Caco-2 (cell line): Measurements from ENCODE around the gene VENTX. TPM values are rescaled to one million over a fixed set of nuclear protein-coding genes. Genes with fewer than 3 reads are reported as not detected.

Experiments
- BruUV-seq: library from RNA; stranded (reverse); fragments of 400-500 nt; replicated peaks from 2 replicates; lab custom pipeline; 2021; lab: Mats Ljungman, UMichigan
- CTCF ChIA-PET: fragments of 300-600 bp; sonication (Branson Sonifier 250); formaldehyde crosslinking; loops from one replicate; lab custom pipeline; 2022; ENCODE audit warnings: antibody characterized with exemption; lab: Charles Lee
- POLR2A ChIA-PET: fragments of 300-600 bp; sonication (Branson Sonifier 250); formaldehyde crosslinking; loops from one replicate; lab custom pipeline; 2022; ENCODE audit warnings: antibody characterized with exemption; lab: Charles Lee
- DNase-seq, 2 experiments: peaks; one replicate each; pipeline versions ENCODE4 v3.0.0 to v3.0.0-alpha.2; 2020 to 2022
- H3K27me3 ChIP-seq: replicated peaks from 2 replicates; pipeline ENCODE4 v1.6.0; 2011; ENCODE audit warnings: low read length; ENCODE audit not compliant: control insufficient read depth, insufficient read depth
- H3K36me3 ChIP-seq: 2 replicates; pipeline ENCODE4 v1.5.1; 2011; ENCODE audit warnings: low read length; ENCODE audit not compliant: control insufficient read depth, insufficient read depth
- H3K4me1 ChIP-seq: fragments of 250-450 bp; sonication (Bioruptor Pico); 2 replicates; pipeline ENCODE4 v1.5.1; 2020; ENCODE audit warnings: mild to moderate bottlenecking
- H3K4me3 ChIP-seq: 2 replicates; pipeline ENCODE4 v1.5.1; 2011; ENCODE audit warnings: low read depth, mild to moderate bottlenecking, control low read depth, low read length
- H3K9me3 ChIP-seq: fragments of 250-450 bp; sonication (Bioruptor Pico); 2 replicates; pipeline ENCODE4 v1.5.1; 2020; ENCODE audit warnings: mild to moderate bottlenecking, moderate library complexity
- H3K27ac Mint-ChIP-seq: one replicate; pipeline ENCODE4 v1.8.0; 2022; ENCODE audit warnings: mixed read lengths; ENCODE audit not compliant: unreplicated experiment
- H3K27me3 Mint-ChIP-seq: one replicate; pipeline ENCODE4 v1.8.0; 2022; ENCODE audit warnings: mixed read lengths; ENCODE audit not compliant: insufficient read depth, unreplicated experiment
- H3K36me3 Mint-ChIP-seq: one replicate; pipeline ENCODE4 v1.8.0; 2022; ENCODE audit warnings: mild to moderate bottlenecking, mixed read lengths; ENCODE audit not compliant: insufficient read depth, unreplicated experiment
- H3K4me1 Mint-ChIP-seq: one replicate; pipeline ENCODE4 v1.8.0; 2022; ENCODE audit warnings: low read depth, mixed read lengths; ENCODE audit not compliant: unreplicated experiment
- H3K4me3 Mint-ChIP-seq: one replicate; pipeline ENCODE4 v1.8.0; 2022; ENCODE audit warnings: mild to moderate bottlenecking, moderate library complexity, mixed read lengths; ENCODE audit not compliant: unreplicated experiment
- H3K9me3 Mint-ChIP-seq: one replicate; pipeline ENCODE4 v1.8.0; 2022; ENCODE audit warnings: mixed read lengths; ENCODE audit not compliant: unreplicated experiment
- intact Hi-C: fragments of 100-400 bp; cut with micrococcal nuclease; formaldehyde crosslinking; loops from one replicate; pipeline ENCODE4 v1.10.0; 2022; ENCODE audit not compliant: unreplicated experiment
- total RNA-seq: library from RNA; stranded (reverse); gene quantifications from 2 replicates; pipeline ENCODE4 v1.2.3, GENCODE V29; 2022
- TF ChIP-seq, protein P1 (sequence below), 2 experiments: fragments of 200-600 bp in 1 of 2; IDR thresholded peaks; 1 replicate in 1 of 2; 2 replicates in 1 of 2; pipeline versions ENCODE4 v1.5.1 to v1.8.0; 2011 to 2022; ENCODE audit warnings: antibody characterized with exemption in 1 of 2, control low read depth in 1 of 2, inconsistent platforms in 1 of 2, low read depth in 1 of 2, low read length in 1 of 2, mild to moderate bottlenecking in 1 of 2, moderate library complexity in 1 of 2; ENCODE audit not compliant: insufficient read depth in 1 of 2, severe bottlenecking in 1 of 2, unreplicated experiment in 1 of 2

Gene VENTX
- total RNA-seq, 1 experiment from 2014 or later = not detected

- H3K36me3 ChIP-seq = no peaks in the 10 kb centered on the region
- peak; percentile 65 to 71 for DNase-seq
- CTCF ChIA-PET = interaction anchor here (0.6 to 1.1 kb wide), 3 partner anchors 9 to 17 kb away, joined by 3 to 5 read pairs (median 5); no protein-coding TSS in a partner anchor
- no peaks in the 10 kb centered on the region for H3K27me3 Mint-ChIP-seq
- H3K9me3 ChIP-seq = no peaks in the 10 kb centered on the region
- peak overlapping the region; percentile 64 for H3K4me3 Mint-ChIP-seq
- H3K4me1 Mint-ChIP-seq = peaks cover 18% of the 10 kb centered on the region
- POLR2A ChIA-PET = interaction anchor here (0.6 kb wide), 1 partner anchor 15 kb away, joined by 7 read pairs; no protein-coding TSS in a partner anchor
- intact Hi-C loops = loop anchor here (5.0 kb wide), 1 partner anchor 46 kb away; the partner anchor contains the start of genes TUBGCP2 and ZNF511
- no peaks in the 10 kb centered on the region for H3K27me3 ChIP-seq
- TF ChIP-seq, protein P1, sequence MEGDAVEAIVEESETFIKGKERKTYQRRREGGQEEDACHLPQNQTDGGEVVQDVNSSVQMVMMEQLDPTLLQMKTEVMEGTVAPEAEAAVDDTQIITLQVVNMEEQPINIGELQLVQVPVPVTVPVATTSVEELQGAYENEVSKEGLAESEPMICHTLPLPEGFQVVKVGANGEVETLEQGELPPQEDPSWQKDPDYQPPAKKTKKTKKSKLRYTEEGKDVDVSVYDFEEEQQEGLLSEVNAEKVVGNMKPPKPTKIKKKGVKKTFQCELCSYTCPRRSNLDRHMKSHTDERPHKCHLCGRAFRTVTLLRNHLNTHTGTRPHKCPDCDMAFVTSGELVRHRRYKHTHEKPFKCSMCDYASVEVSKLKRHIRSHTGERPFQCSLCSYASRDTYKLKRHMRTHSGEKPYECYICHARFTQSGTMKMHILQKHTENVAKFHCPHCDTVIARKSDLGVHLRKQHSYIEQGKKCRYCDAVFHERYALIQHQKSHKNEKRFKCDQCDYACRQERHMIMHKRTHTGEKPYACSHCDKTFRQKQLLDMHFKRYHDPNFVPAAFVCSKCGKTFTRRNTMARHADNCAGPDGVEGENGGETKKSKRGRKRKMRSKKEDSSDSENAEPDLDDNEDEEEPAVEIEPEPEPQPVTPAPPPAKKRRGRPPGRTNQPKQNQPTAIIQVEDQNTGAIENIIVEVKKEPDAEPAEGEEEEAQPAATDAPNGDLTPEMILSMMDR (IDR thresholded peaks at IDR 0.05; ENCODE audit: insufficient read depth in 1 of 2, low read depth in 1 of 2, low read length in 1 of 2, severe bottlenecking in 1 of 2, unreplicated experiment in 1 of 2) = no peak
- peak overlapping the region; percentile 47 for H3K4me3 ChIP-seq
- H3K9me3 Mint-ChIP-seq = no peaks in the 10 kb centered on the region
- H3K36me3 Mint-ChIP-seq = peaks cover 11% of the 10 kb centered on the region
- H3K27ac Mint-ChIP-seq = peak overlapping the region; percentile 73
- peaks cover 28% of the 10 kb centered on the region for H3K4me1 ChIP-seq
- TSS peak; percentile 42 for BruUV-seq
These were observed 23.5 kb downstream of the VENTX start for GRCh38 chr10:133260895-133261725.

- TF ChIP-seq, protein P1 (IDR thresholded peaks at IDR 0.05; ENCODE audit: insufficient read depth in 1 of 2, low read depth in 1 of 2, low read length in 1 of 2, severe bottlenecking in 1 of 2, unreplicated experiment in 1 of 2) = no peak
- intact Hi-C loops = loop anchor here (5.0 kb wide), 1 partner anchor 45 kb away; the partner anchor contains the start of genes TUBGCP2 and ZNF511
- Mint-ChIP-seq H3K4me1 (peaks cover 18% of the 10 kb centered on the region), H3K36me3 (peaks cover 11% of the 10 kb centered on the region), H3K9me3 (no peaks in the 10 kb centered on the region), H3K4me3 (peak overlapping the region; percentile 64), H3K27ac (no peak overlapping the region), H3K27me3 (no peaks in the 10 kb centered on the region)
- Histone ChIP-seq H3K36me3 (no peaks in the 10 kb centered on the region), H3K9me3 (no peaks in the 10 kb centered on the region), H3K4me3 (peak overlapping the region; percentile 47), H3K4me1 (peaks cover 28% of the 10 kb centered on the region), H3K27me3 (no peaks in the 10 kb centered on the region)
- POLR2A ChIA-PET = no interaction called here
- peak; percentile 90 to 91 for DNase-seq
- CTCF ChIA-PET = interaction anchor here (0.6 to 1.1 kb wide), 2 partner anchors 10 to 16 kb away, joined by 3 to 5 read pairs; no protein-coding TSS in a partner anchor
- BruUV-seq = no TSS peak
These were observed 24.2 kb downstream of the VENTX start for GRCh38 chr10:133261726-133262325.

GRCh38 chr10:133262696-133263095 is 25.0 kb downstream of the VENTX start:
- Mint-ChIP-seq H3K27me3 (no peaks in the 10 kb centered on the region), H3K9me3 (no peaks in the 10 kb centered on the region), H3K27ac (no peak overlapping the region), H3K36me3 (peaks cover 11% of the 10 kb centered on the region), H3K4me1 (peaks cover 12% of the 10 kb centered on the region), H3K4me3 (peak overlapping the region; percentile 64)
- DNase-seq = no peak
- Histone ChIP-seq H3K27me3 (no peaks in the 10 kb centered on the region), H3K4me3 (no peak overlapping the region), H3K36me3 (no peaks in the 10 kb centered on the region), H3K4me1 (peaks cover 21% of the 10 kb centered on the region), H3K9me3 (no peaks in the 10 kb centered on the region)
- ChIA-PET POLR2A (interaction anchor here (0.7 kb wide), 1 partner anchor 17 kb away, joined by 3 read pairs; no protein-coding TSS in a partner anchor), CTCF (interaction anchor here (0.6 kb wide), 1 partner anchor 16 kb away, joined by 3 read pairs; no protein-coding TSS in a partner anchor)
- TF ChIP-seq, protein P1 (IDR thresholded peaks at IDR 0.05; ENCODE audit: insufficient read depth in 1 of 2, low read depth in 1 of 2, low read length in 1 of 2, severe bottlenecking in 1 of 2, unreplicated experiment in 1 of 2) = no peak
- BruUV-seq = no TSS peak
- intact Hi-C loops = loop anchor here (5.0 kb wide), 1 partner anchor 45 kb away; the partner anchor contains the start of genes TUBGCP2 and ZNF511
